Erythroblast (primary cell): Measurements from ENCODE around the gene HS3ST4.

ENCODE experiments used
- GATA1 ChIP-seq: IDR thresholded peaks from 2 replicates; pipeline ENCODE4 v1.6.1; 2011; ENCODE audit warnings: low read depth, mild to moderate bottlenecking, control low read depth, low read length, moderate library complexity
- POLR2A ChIP-seq: IDR thresholded peaks from 2 replicates; pipeline ENCODE4 v1.6.1; 2011; ENCODE audit warnings: mild to moderate bottlenecking, low read length

DNA sequence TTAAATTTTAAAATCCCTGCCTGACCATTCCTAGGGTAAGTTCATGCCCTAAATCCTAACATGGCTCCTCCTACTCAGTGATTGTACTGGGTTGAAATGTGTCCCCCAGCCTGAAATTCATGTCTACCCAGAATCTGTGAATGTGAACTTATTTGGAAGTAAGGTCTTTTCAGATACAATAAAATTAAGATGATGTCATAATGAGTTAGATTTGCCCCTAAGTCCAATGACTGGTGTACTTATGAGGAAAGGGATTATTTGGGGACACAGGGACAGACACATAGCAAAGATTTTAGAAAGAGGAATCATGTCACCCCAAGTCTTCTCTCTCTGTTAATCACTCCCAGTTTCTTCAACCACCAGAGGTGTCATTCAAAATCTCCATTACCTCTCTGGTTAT, 185.3 kb downstream of the HS3ST4 start:
- TF ChIP-seq POLR2A (no peak), GATA1 (no peak)
